ENCODE measurements around the gene MPC2. TPM values are rescaled to one million over a fixed set of nuclear protein-coding genes. Genes with fewer than 3 reads are reported as not detected.

The MPC2 gene
- total RNA-seq (100 to 1,000 TPM; 168 to 268 (median 226) TPM), polyA plus RNA-seq (100 to 1,000 TPM; 131 to 186 TPM)
- long read RNA-seq, donor 1, transcript MPC2-202 (5 exons, 2,177 nt) = major isoform, 132 of 144 reads
- long read RNA-seq, donor 1, partial matches to known transcripts = 6 of 144 reads
- long read RNA-seq, donor 1, other reads (novel, unspliced or antisense) = 6 of 144 reads
- long read RNA-seq, donor 2, transcript MPC2-202 (5 exons, 2,177 nt) = major isoform, 202 of 217 reads
- long read RNA-seq, donor 2, partial matches to known transcripts = 8 of 217 reads
- long read RNA-seq, donor 2, other reads (novel, unspliced or antisense) = 7 of 217 reads
- long read RNA-seq, donor 3, transcript MPC2-202 (5 exons, 2,177 nt) = major isoform, 248 of 292 reads
- long read RNA-seq, donor 3, partial matches to known transcripts = 41 of 292 reads
- long read RNA-seq, donor 3, other reads (novel, unspliced or antisense) = 3 of 292 reads

DNA sequence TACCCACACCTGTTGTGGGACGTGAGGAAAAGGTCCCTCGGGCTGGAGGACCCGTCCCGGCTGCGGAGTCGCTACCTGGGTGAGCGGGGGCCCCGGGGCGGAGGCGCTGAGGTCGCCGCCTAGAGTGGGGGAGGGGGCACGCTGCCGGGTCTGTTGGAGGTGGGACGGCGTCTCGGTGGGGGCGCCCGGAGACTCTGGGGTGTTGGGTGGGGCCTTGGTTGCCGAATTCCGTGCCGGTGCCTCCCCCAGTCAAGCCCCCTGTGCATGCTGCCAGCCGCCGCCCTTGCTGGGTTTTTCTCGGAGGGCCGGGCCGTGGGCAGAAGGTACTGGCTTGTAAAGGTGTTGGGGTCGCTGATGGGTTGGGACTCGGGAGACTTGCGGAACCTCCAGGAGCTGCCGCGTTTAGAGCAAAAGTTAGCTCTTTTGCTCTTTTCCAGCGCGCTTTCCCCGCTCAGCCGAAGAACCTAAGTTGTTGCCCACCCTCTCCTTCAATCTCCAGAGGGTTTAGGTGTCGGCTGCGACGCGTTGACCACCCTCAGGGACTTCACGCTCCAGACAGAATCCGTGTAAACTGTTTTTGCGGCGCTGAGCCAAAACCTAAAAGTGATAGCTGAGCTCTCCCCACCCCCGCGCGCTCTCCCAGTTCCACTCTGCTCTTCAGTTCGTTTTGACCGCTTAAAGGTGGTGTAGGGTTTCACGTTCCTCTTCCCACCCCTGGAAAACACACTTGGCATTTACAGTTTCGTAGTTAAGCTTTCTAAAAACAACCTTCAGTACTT lies at the start of gene MPC2:
Gene MPC2 (minus strand): TSS at position 143 of the 779 bp plus-strand sequence. CDS start 1,231 bp downstream, outside the sequence.
- Histone ChIP-seq H3K9me3 (no peaks in the 10 kb centered on the region), H3K27ac (peak within 1 kb of the TSS; percentile 91 to 99 (median 97)), H3K27me3 (no peaks in the 10 kb centered on the region), H3K4me1 (peaks cover 0 to 57% (median 43%) of the 10 kb centered on the region in 9 donors), H3K36me3 (no peaks in the 10 kb centered on the region), H3K4me3 (peak within 1 kb of the TSS; percentile 57 to 99 (median 88))
- intact Hi-C loops (cut with DNase I) = loop anchor here in 7 of 10 donors (2.0 to 10.0 kb wide), 9 partner anchors 35 to 222 kb away; partner anchors contain the start of gene MPZL1 (in 3 of the 7)
- peak; percentile 25 to 56 (median 41) for ATAC-seq
- 0 to 1% methylated on average over 51 of the region's 51 CpGs for WGBS, 2 donors
- DNase-seq = peak; percentile 68 to 81
- TF ChIP-seq CTCF (IDR thresholded peaks at IDR 0.05) = no peak

GRCh38 chr1:167984886-167985489 lies 48.1 kb upstream of the MPC2 start:
- 71 to 72% methylated on average over 8 of the region's 8 CpGs for WGBS, 2 donors
- ATAC-seq (peak in 1 of 8 donors; percentile 30), DNase-seq (no peak)
- Histone ChIP-seq H3K36me3 (peaks cover 0 to 64% (median 0%) of the 10 kb centered on the region in 9 donors), H3K27ac (no peak overlapping the region), H3K9me3 (no peaks in the 10 kb centered on the region), H3K4me1 (peaks cover 0 to 6% (median 0%) of the 10 kb centered on the region in 9 donors), H3K27me3 (no peaks in the 10 kb centered on the region), H3K4me3 (no peak overlapping the region)
- intact Hi-C loops (cut with DNase I) = no loop called here
- TF ChIP-seq CTCF (IDR thresholded peaks at IDR 0.05) = no peak

DNA sequence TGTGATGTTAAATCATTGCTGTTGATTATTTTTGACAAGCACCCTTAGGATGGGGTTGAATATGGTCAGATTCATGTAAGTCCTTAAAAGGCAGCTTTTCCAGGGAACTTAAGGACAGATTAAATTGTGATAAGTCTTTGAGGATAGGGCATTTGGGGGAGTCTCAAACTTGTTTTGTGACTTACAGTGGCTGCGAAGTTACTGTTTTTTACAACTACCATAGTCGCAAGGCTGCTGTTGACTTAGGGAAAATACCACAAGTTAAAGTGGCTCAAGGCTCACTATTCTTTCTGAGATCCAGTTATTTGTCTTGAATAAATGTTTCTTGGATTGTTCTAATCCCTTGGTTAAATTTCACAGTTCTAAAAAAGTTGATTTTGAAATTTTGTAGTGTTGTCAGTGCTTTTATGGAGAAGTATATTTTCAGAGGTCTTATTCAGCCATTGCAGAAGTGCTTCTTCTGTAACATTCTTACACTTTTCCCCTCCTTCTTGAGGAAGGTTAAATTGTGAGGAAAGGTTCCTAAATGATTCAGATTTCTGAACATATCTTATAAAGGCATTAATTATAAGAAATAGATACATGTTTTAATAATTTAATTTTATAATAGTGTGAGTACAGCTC lies 47.0 kb upstream of the MPC2 start:
- TF ChIP-seq CTCF (IDR thresholded peaks at IDR 0.05) = no peak
- Histone ChIP-seq H3K27me3 (no peaks in the 10 kb centered on the region), H3K27ac (no peak overlapping the region), H3K9me3 (no peaks in the 10 kb centered on the region), H3K36me3 (peaks cover 0 to 66% (median 0%) of the 10 kb centered on the region in 9 donors), H3K4me1 (peaks cover 0 to 6% (median 0%) of the 10 kb centered on the region in 9 donors), H3K4me3 (no peak overlapping the region)
- intact Hi-C loops (cut with DNase I) = no loop called here
- ATAC-seq (no peak), DNase-seq (no peak)
- 95 to 99% methylated on average over 2 of the region's 2 CpGs for WGBS, 2 donors
